GM18870 (cell line): ENCODE results near the gene MAPK12.

Experiments used
- ATAC-seq: cut with Tn5 transposase; IDR thresholded peaks from one replicate; pipeline ENCODE4 v1.9.1; 2021; ENCODE audit warnings: moderate library complexity; ENCODE audit not compliant: unreplicated experiment

The MAPK12 gene

GRCh38 chr22:50269573-50269969, 8.1 kb upstream of the MAPK12 start:
- no peak for ATAC-seq

- ATAC-seq = no peak
Measured at GRCh38 chr22:50268655-50269113, 7.2 kb upstream of the MAPK12 start.

- no peak for ATAC-seq
Measured at GRCh38 chr22:50267591-50268390, 6.3 kb upstream of the MAPK12 start.

GRCh38 chr22:50266994-50267393, 5.5 kb upstream of the MAPK12 start:
- ATAC-seq = no peak

GRCh38 chr22:50264946-50265669, 3.6 kb upstream of the MAPK12 start:
- ATAC-seq = no peak

GRCh38 chr22:50264104-50264745, 2.7 kb upstream of the MAPK12 start:
- ATAC-seq = no peak

- ATAC-seq = no peak
Measured at GRCh38 chr22:50262973-50263617, 1.6 kb upstream of the MAPK12 start.

GRCh38 chr22:50262460-50262911, 1.0 kb upstream of the MAPK12 start:
- no peak for ATAC-seq

GRCh38 chr22:50260801-50261614, 475 bp downstream of the MAPK12 start:
- no peak for ATAC-seq

GRCh38 chr22:50260434-50260800, 1.1 kb downstream of the MAPK12 start:
- no peak for ATAC-seq

GRCh38 chr22:50259302-50259701, 2.2 kb downstream of the MAPK12 start:
- ATAC-seq = no peak

- ATAC-seq = no peak
Measured at GRCh38 chr22:50258361-50259292, 2.9 kb downstream of the MAPK12 start.

GRCh38 chr22:50257451-50258360, 3.8 kb downstream of the MAPK12 start:
- no peak for ATAC-seq

GRCh38 chr22:50257041-50257440, 4.4 kb downstream of the MAPK12 start:
- no peak for ATAC-seq

GRCh38 chr22:50256258-50256862, 5.1 kb downstream of the MAPK12 start:
- ATAC-seq = no peak

- ATAC-seq = no peak
Measured at GRCh38 chr22:50255607-50256006, 5.9 kb downstream of the MAPK12 start.

GRCh38 chr22:50255099-50255498, 6.4 kb downstream of the MAPK12 start:
- no peak for ATAC-seq

- ATAC-seq = no peak
Measured at GRCh38 chr22:50253941-50254340, 7.5 kb downstream of the MAPK12 start.
